NCI-H2196 (cell line): ENCODE data around the gene ERICH2.
"Not testable (repeated sequence)": the region's sequence is repeated elsewhere in the genome, so short reads cannot be mapped to it uniquely, and the experiment has no call there.

ENCODE experiments used
- DNase-seq: peaks from one replicate; lab custom pipeline; 2025; ENCODE audit not compliant: unreplicated experiment; lab: John Stamatoyannopoulos, UW

Gene ERICH2

GRCh38 chr2:170770008-170770605 lies at the start of gene ERICH2:
ERICH2 (plus strand) TSS chr2:170770378; CDS start chr2:170770682, 304 bp downstream.
- DNase-seq: peak; percentile 70

GRCh38 chr2:170721678-170722077 lies 48.5 kb upstream of the ERICH2 start:
- no peak for DNase-seq

GRCh38 chr2:170722301-170722700 lies 47.9 kb upstream of the ERICH2 start:
- no peak for DNase-seq

GRCh38 chr2:170723446-170723958 lies 46.7 kb upstream of the ERICH2 start:
- DNase-seq: no peak

GRCh38 chr2:170733798-170734600 lies 36.2 kb upstream of the ERICH2 start:
- no peak for DNase-seq

GRCh38 chr2:170734601-170735000 lies 35.6 kb upstream of the ERICH2 start:
- not testable (repeated sequence) for DNase-seq

- DNase-seq: no peak
Observed at GRCh38 chr2:170736628-170737027, 33.5 kb upstream of the ERICH2 start.

GRCh38 chr2:170737406-170737805 lies 32.8 kb upstream of the ERICH2 start:
- DNase-seq: no peak

GRCh38 chr2:170737821-170738220 lies 32.4 kb upstream of the ERICH2 start:
- no peak for DNase-seq

GRCh38 chr2:170739048-170739447 lies 31.1 kb upstream of the ERICH2 start:
- no peak for DNase-seq

GRCh38 chr2:170739507-170740046 lies 30.6 kb upstream of the ERICH2 start:
- no peak for DNase-seq

GRCh38 chr2:170740660-170741059 lies 29.5 kb upstream of the ERICH2 start:
- DNase-seq: no peak

- no peak for DNase-seq
Observed at GRCh38 chr2:170742000-170742399, 28.2 kb upstream of the ERICH2 start.

- no peak for DNase-seq
Observed at GRCh38 chr2:170742896-170743529, 27.2 kb upstream of the ERICH2 start.

GRCh38 chr2:170743530-170744239 lies 26.5 kb upstream of the ERICH2 start:
- no peak for DNase-seq

GRCh38 chr2:170744248-170745002 lies 25.8 kb upstream of the ERICH2 start:
- DNase-seq: no peak

- no peak for DNase-seq
Observed at GRCh38 chr2:170745305-170745704, 24.9 kb upstream of the ERICH2 start.

GRCh38 chr2:170747921-170748320 lies 22.3 kb upstream of the ERICH2 start:
- DNase-seq: no peak

GRCh38 chr2:170751555-170751954 lies 18.6 kb upstream of the ERICH2 start:
- not testable (repeated sequence) for DNase-seq

GRCh38 chr2:170761572-170761971 lies 8.6 kb upstream of the ERICH2 start:
- no peak for DNase-seq
